Neural cell (in vitro differentiated cells): ENCODE measurements around the gene ST3GAL4.

Source experiments
- POLR2AphosphoS5 ChIP-seq: IDR thresholded peaks from 2 replicates; pipeline ENCODE4 v1.6.1; 2012
- RAD21 ChIP-seq: fragments of 450-650 bp; conservative IDR thresholded peaks from 2 replicates; pipeline ENCODE4 v1.6.1; 2014; ENCODE audit warnings: antibody characterized with exemption, mild to moderate bottlenecking, moderate library complexity
- SMC3 ChIP-seq: fragments of 450-650 bp; conservative IDR thresholded peaks from 2 replicates; pipeline ENCODE4 v1.6.1; 2014; ENCODE audit warnings: antibody characterized with exemption, mild to moderate bottlenecking, moderate library complexity; ENCODE audit not compliant: poor library complexity
- TF ChIP-seq, protein P1 (sequence below): fragments of 450-650 bp; IDR thresholded peaks from 2 replicates; pipeline ENCODE4 v1.5.1; 2014; ENCODE audit warnings: antibody characterized with exemption, mild to moderate bottlenecking, moderate library complexity; ENCODE audit not compliant: poor library complexity, severe bottlenecking

DNA sequence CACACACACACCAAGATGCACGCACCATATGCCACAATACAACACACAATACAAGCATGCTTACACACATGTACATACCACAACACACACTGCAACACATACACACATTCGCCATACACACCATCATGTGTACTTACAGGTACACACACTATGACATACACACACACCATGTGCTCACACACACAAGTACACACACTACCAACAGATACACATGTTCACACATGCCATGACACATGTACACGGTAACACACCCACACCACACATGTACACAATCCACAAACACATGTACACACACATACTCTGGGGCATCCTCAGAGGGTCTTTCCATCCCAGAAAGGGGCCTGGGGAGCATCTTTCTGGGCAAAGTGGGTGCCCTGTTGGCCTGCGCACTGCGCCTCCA is 82.2 kb downstream of the ST3GAL4 start:
- TF ChIP-seq RAD21 (no peak), SMC3 (no peak), POLR2AphosphoS5 (no peak)
- TF ChIP-seq, protein P1, sequence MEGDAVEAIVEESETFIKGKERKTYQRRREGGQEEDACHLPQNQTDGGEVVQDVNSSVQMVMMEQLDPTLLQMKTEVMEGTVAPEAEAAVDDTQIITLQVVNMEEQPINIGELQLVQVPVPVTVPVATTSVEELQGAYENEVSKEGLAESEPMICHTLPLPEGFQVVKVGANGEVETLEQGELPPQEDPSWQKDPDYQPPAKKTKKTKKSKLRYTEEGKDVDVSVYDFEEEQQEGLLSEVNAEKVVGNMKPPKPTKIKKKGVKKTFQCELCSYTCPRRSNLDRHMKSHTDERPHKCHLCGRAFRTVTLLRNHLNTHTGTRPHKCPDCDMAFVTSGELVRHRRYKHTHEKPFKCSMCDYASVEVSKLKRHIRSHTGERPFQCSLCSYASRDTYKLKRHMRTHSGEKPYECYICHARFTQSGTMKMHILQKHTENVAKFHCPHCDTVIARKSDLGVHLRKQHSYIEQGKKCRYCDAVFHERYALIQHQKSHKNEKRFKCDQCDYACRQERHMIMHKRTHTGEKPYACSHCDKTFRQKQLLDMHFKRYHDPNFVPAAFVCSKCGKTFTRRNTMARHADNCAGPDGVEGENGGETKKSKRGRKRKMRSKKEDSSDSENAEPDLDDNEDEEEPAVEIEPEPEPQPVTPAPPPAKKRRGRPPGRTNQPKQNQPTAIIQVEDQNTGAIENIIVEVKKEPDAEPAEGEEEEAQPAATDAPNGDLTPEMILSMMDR = no peak
